GM10248 (cell line): ENCODE measurements around the gene SIPA1L3.
"Not testable (repeated sequence)": the region's sequence is repeated elsewhere in the genome, so short reads cannot be mapped to it uniquely, and the experiment has no call there.

Experiments
- CTCF ChIA-PET: fragments of 300-600 bp; sonication (Branson Sonifier 250); formaldehyde crosslinking; extraction: SDS; loops from one replicate; lab custom pipeline; 2021; ENCODE audit warnings: antibody characterized with exemption; lab: Yijun Ruan, JAX
- POLR2A ChIA-PET: fragments of 350-650 bp; sonication (Branson Sonifier 250); formaldehyde crosslinking; extraction: SDS; loops from one replicate; lab custom pipeline; 2020; ENCODE audit warnings: antibody characterized with exemption; lab: Yijun Ruan, JAX
- DNase-seq: peaks from one replicate; pipeline ENCODE4 v3.0.0; 2012; ENCODE audit errors: extremely low spot score
- CTCF ChIP-seq: IDR thresholded peaks from 2 replicates; pipeline ENCODE4 v1.5.1; 2012; ENCODE audit warnings: mild to moderate bottlenecking, low read depth; ENCODE audit errors: extremely low read depth, missing control alignments, control extremely low read depth

Gene SIPA1L3

GRCh38 chr19:37906869-37907734 is at the start of gene SIPA1L3:
SIPA1L3 (plus strand) TSS chr19:37907208; CDS start chr19:38081566, 174,358 bp downstream.
- ChIA-PET POLR2A (interaction anchor here (0.5 to 1.5 kb wide), 3 partner anchors 21 to 483 kb away, joined by 3 to 10 read pairs (median 3); no protein-coding TSS in a partner anchor), CTCF (interaction anchor here (0.8 to 2.5 kb wide), 12 partner anchors 9 to 495 kb away, joined by 3 to 14 read pairs (median 4); partner anchors contain the start of gene FAM98C)
- peak; percentile 92 for DNase-seq
- TF ChIP-seq CTCF = no peak

GRCh38 chr19:37864501-37864900 is 42.5 kb upstream of the SIPA1L3 start:
- CTCF ChIA-PET = no interaction called here
- POLR2A ChIA-PET = no interaction called here
- DNase-seq = no peak
- TF ChIP-seq CTCF = no peak

GRCh38 chr19:37865930-37866329 is 41.1 kb upstream of the SIPA1L3 start:
- CTCF ChIA-PET = not testable (repeated sequence)

GRCh38 chr19:37867831-37868230 is 39.2 kb upstream of the SIPA1L3 start:
- no peak for TF ChIP-seq CTCF
- ChIA-PET CTCF (no interaction called here), POLR2A (no interaction called here)
- DNase-seq = no peak

More at GRCh38 chr19:37865930-37866329, 41.1 kb upstream of the SIPA1L3 start:
- POLR2A ChIA-PET, DNase-seq: not testable (repeated sequence)

- CTCF ChIA-PET = no interaction called here
- POLR2A ChIA-PET = no interaction called here
- no peak for DNase-seq
- TF ChIP-seq CTCF = no peak
These were observed 37.2 kb upstream of the SIPA1L3 start for GRCh38 chr19:37869766-37870340.

- no peak for DNase-seq
- ChIA-PET POLR2A (no interaction called here), CTCF (no interaction called here)
- no peak for TF ChIP-seq CTCF
These were observed 34.6 kb upstream of the SIPA1L3 start for GRCh38 chr19:37872383-37872782.

- DNase-seq = no peak
- ChIA-PET CTCF (no interaction called here), POLR2A (no interaction called here)
- no peak for TF ChIP-seq CTCF
These were observed 32.2 kb upstream of the SIPA1L3 start for GRCh38 chr19:37874784-37875183.
